Type B pancreatic cell (in vitro differentiated cells): Measurements from ENCODE around the gene FAM81A. TPM values are rescaled to one million over a fixed set of nuclear protein-coding genes. Genes with fewer than 3 reads are reported as not detected.
"Not testable (repeated sequence)": the region's sequence is repeated elsewhere in the genome, so short reads cannot be mapped to it uniquely, and the experiment has no call there.

Experiments
- DNase-seq: peaks from one replicate; pipeline ENCODE4 v3.0.0; 2021; ENCODE audit warnings: mixed read lengths; ENCODE audit not compliant: unreplicated experiment; ENCODE audit errors: extremely low spot score
- H3K27ac Mint-ChIP-seq: 2 replicates; pipeline ENCODE4 v1.8.0; 2021; ENCODE audit warnings: mild to moderate bottlenecking, mixed read lengths
- H3K27me3 Mint-ChIP-seq: 2 replicates; pipeline ENCODE4 v1.8.0; 2021; ENCODE audit warnings: mixed read lengths
- H3K36me3 Mint-ChIP-seq: 2 replicates; pipeline ENCODE4 v1.8.0; 2021; ENCODE audit warnings: mixed read lengths
- H3K4me1 Mint-ChIP-seq: one replicate; pipeline ENCODE4 v1.8.0; 2021; ENCODE audit warnings: mixed read lengths; ENCODE audit not compliant: unreplicated experiment
- H3K4me3 Mint-ChIP-seq: 2 replicates; pipeline ENCODE4 v1.8.0; 2021; ENCODE audit warnings: mild to moderate bottlenecking, mixed read lengths
- H3K9me3 Mint-ChIP-seq: 2 replicates; pipeline ENCODE4 v1.8.0; 2021; ENCODE audit warnings: mixed read lengths
- CTCF ChIP-seq: fragments of 200-600 bp; sonication (generic); conservative IDR thresholded peaks from 2 replicates; pipeline ENCODE4 v1.5.0; 2021; ENCODE audit warnings: antibody characterized with exemption, mild to moderate bottlenecking
- total RNA-seq: library from RNA; stranded (reverse); gene quantifications from 2 replicates; pipeline ENCODE4 v1.2.1, GENCODE V29; 2021; ENCODE audit warnings: low replicate concordance

FAM81A gene
- total RNA-seq, 1 donor from 2014 or later = 1.4 TPM

GRCh38 chr15:59461521-59461920, 23.5 kb downstream of the FAM81A start:
- Mint-ChIP-seq H3K4me1 (no peaks in the 10 kb centered on the region), H3K4me3 (no peak overlapping the region), H3K9me3 (no peaks in the 10 kb centered on the region), H3K27ac (no peak overlapping the region), H3K27me3 (no peaks in the 10 kb centered on the region), H3K36me3 (no peaks in the 10 kb centered on the region)
- no peak for TF ChIP-seq CTCF
- DNase-seq = no peak

- Mint-ChIP-seq H3K27me3 (peaks cover 11% of the 10 kb centered on the region), H3K36me3 (no peaks in the 10 kb centered on the region), H3K9me3 (no peaks in the 10 kb centered on the region), H3K27ac (no peak overlapping the region), H3K4me1 (no peaks in the 10 kb centered on the region), H3K4me3 (no peak overlapping the region)
- TF ChIP-seq CTCF = no peak
- no peak for DNase-seq
Measured at GRCh38 chr15:59473226-59473625, 35.2 kb downstream of the FAM81A start.

- H3K9me3 Mint-ChIP-seq, H3K27me3 Mint-ChIP-seq, H3K4me1 Mint-ChIP-seq, H3K4me3 Mint-ChIP-seq, H3K36me3 Mint-ChIP-seq, DNase-seq, H3K27ac Mint-ChIP-seq: not testable (repeated sequence)
Measured at GRCh38 chr15:59475161-59475560, 37.2 kb downstream of the FAM81A start.

DNA sequence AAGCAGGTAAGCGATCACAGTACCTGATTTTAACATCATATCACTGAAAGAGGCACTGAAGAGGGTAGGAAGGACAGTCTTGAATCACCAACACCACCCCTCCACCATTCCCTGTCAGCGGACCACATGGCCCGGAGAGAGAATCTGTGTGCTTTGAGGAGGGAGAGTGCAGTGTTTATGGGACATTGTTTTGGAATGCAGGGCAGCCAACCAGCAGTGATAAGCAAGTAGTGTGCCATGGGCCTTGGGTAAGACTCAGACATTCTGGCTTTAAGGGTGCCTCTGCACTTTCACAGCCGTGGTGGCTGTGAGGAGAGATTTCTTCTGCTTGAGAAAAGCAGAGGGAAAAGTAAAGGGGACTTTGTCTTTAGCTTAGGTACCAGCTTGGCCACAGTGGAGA, 46.4 kb downstream of the FAM81A start:
- Mint-ChIP-seq H3K4me3 (no peak overlapping the region), H3K27ac (no peak overlapping the region), H3K27me3 (no peaks in the 10 kb centered on the region), H3K4me1 (no peaks in the 10 kb centered on the region), H3K9me3 (no peaks in the 10 kb centered on the region), H3K36me3 (no peaks in the 10 kb centered on the region)
- TF ChIP-seq CTCF = no peak
- no peak for DNase-seq

GRCh38 chr15:59485036-59485435, 47.0 kb downstream of the FAM81A start:
- no peak overlapping the region for H3K4me3 Mint-ChIP-seq
- no peak overlapping the region for H3K27ac Mint-ChIP-seq
- peaks cover 1% of the 10 kb centered on the region for H3K27me3 Mint-ChIP-seq
- H3K9me3 Mint-ChIP-seq = no peaks in the 10 kb centered on the region
- DNase-seq = no peak
- no peaks in the 10 kb centered on the region for H3K36me3 Mint-ChIP-seq
- no peak for TF ChIP-seq CTCF
- no peaks in the 10 kb centered on the region for H3K4me1 Mint-ChIP-seq

DNA sequence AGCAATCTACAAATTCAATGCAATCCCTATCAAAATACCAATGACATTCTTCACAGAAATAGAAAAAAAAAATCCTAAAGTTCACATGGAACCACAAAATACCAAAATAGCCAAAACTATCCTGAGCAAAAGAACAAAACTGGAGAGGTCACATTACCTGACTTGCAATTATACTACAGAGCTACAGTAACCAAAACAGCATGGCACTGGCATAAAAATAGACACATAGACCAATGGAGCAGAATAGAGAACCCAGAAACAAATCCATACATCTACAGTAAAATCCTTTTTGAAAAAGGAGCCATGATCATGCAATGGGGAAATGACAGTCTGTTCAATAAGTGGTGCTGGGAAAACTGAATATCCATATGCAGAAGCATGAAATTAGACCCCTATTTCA, 51.5 kb downstream of the FAM81A start:
- H3K4me3 Mint-ChIP-seq, H3K27ac Mint-ChIP-seq, H3K36me3 Mint-ChIP-seq, H3K4me1 Mint-ChIP-seq, H3K9me3 Mint-ChIP-seq, DNase-seq: not testable (repeated sequence)
- H3K27me3 Mint-ChIP-seq = peaks cover 12% of the 10 kb centered on the region

- Mint-ChIP-seq H3K27ac (no peak overlapping the region), H3K36me3 (no peaks in the 10 kb centered on the region)
Measured at GRCh38 chr15:59491062-59491461, 53.1 kb downstream of the FAM81A start.

More at GRCh38 chr15:59491062-59491461, 53.1 kb downstream of the FAM81A start:
- Mint-ChIP-seq H3K27me3 (peaks cover 12% of the 10 kb centered on the region), H3K9me3 (no peaks in the 10 kb centered on the region), H3K4me3 (no peak overlapping the region), H3K4me1 (peaks cover 6% of the 10 kb centered on the region)
- TF ChIP-seq CTCF = no peak
- no peak for DNase-seq
